CD4-positive, CD25-positive, alpha-beta regulatory T cell (primary cell): Measurements from ENCODE around the gene CAMK2D. TPM values are rescaled to one million over a fixed set of nuclear protein-coding genes. Genes with fewer than 3 reads are reported as not detected.

ENCODE experiments used
- ATAC-seq, 2 donors: fragments of 150-1000 bp; cut with Tn5 transposase; one replicate each; pipeline ENCODE4 v1.10.0; 2021; ENCODE audit warnings: low read depth in 2 of 2, moderate number of reproducible peaks in 2 of 2, moderate library complexity in 1 of 2
- DNase-seq, 3 donors: peaks; one replicate each; pipeline versions ENCODE4 v3.0.0 to v3.0.0-alpha.2; 2012 to 2022; ENCODE audit warnings: mixed read lengths in 1 of 3
- H3K27ac ChIP-seq: one replicate; pipeline ENCODE4 v1.7.0; 2013; ENCODE audit warnings: mild to moderate bottlenecking, low read length; ENCODE audit not compliant: insufficient read depth, poor library complexity, severe bottlenecking
- H3K27me3 ChIP-seq: one replicate; pipeline ENCODE4 v1.7.0; 2013; ENCODE audit warnings: low read length; ENCODE audit not compliant: control insufficient read depth, insufficient read depth
- H3K36me3 ChIP-seq: one replicate; pipeline ENCODE4 v1.7.0; 2013; ENCODE audit warnings: mild to moderate bottlenecking, low read length, moderate library complexity; ENCODE audit not compliant: control insufficient read depth, insufficient read depth
- H3K4me1 ChIP-seq: 2 replicates; pipeline ENCODE4 v1.7.0; 2013; ENCODE audit warnings: mild to moderate bottlenecking, low read length; ENCODE audit not compliant: insufficient read depth, control insufficient read depth, poor library complexity, severe bottlenecking
- H3K4me3 ChIP-seq: one replicate; pipeline ENCODE4 v1.7.0; 2013; ENCODE audit warnings: low read depth, mild to moderate bottlenecking, low read length, moderate library complexity
- H3K9me3 ChIP-seq, 2 experiments: 1 replicate in 1 of 2; 2 replicates in 1 of 2; pipeline ENCODE4 v1.7.0; 2013; ENCODE audit warnings: low read length in 2 of 2, mild to moderate bottlenecking in 1 of 2, moderate library complexity in 1 of 2; ENCODE audit not compliant: control insufficient read depth in 2 of 2
- H3K27ac Mint-ChIP-seq, 3 donors: one replicate each; pipeline ENCODE4 v1.8.0; 2020 to 2022; ENCODE audit warnings: mild to moderate bottlenecking in 3 of 3, mixed read lengths in 3 of 3, moderate library complexity in 2 of 3
- H3K27me3 Mint-ChIP-seq: one replicate; pipeline ENCODE4 v1.8.0; 2022; ENCODE audit warnings: mild to moderate bottlenecking, mixed read lengths
- H3K36me3 Mint-ChIP-seq: one replicate; pipeline ENCODE4 v1.8.0; 2020; ENCODE audit warnings: mixed read lengths
- H3K4me1 Mint-ChIP-seq, 4 donors: one replicate each; pipeline ENCODE4 v1.8.0; 2020 to 2022; ENCODE audit warnings: mixed read lengths in 4 of 4, mild to moderate bottlenecking in 1 of 4
- H3K4me3 Mint-ChIP-seq, 4 donors: one replicate each; pipeline ENCODE4 v1.8.0; 2020 to 2022; ENCODE audit warnings: mild to moderate bottlenecking in 4 of 4, mixed read lengths in 4 of 4, moderate library complexity in 3 of 4
- H3K9me3 Mint-ChIP-seq, 7 donors: one replicate each; pipeline ENCODE4 v1.8.0; 2020 to 2022; ENCODE audit warnings: mixed read lengths in 7 of 7, mild to moderate bottlenecking in 3 of 7, moderate library complexity in 2 of 7
- polyA plus RNA-seq, 4 donors: library from polyadenylated mRNA; unstranded; fragments of 300-500 nt; fragmentation: Illumina TruSeq; gene quantifications; one replicate each; pipeline ENCODE4 v1.2.3, GENCODE V29; 2021
- total RNA-seq: library from RNA; stranded (reverse); gene quantifications from one replicate; pipeline ENCODE4 v1.2.3, GENCODE V29; 2022

CAMK2D gene
- total and polyA plus RNA-seq, 5 donors from 2014 or later: 24.5 to 42.7 (median 26.2) TPM

- Mint-ChIP-seq H3K9me3 (no peaks in the 10 kb centered on the region), H3K27me3 (no peaks in the 10 kb centered on the region), H3K27ac (no peak overlapping the region), H3K4me1 (peaks cover 53 to 84% (median 66%) of the 10 kb centered on the region in 4 donors), H3K36me3 (peaks cover 15% of the 10 kb centered on the region), H3K4me3 (no peak overlapping the region)
- ATAC-seq (no peak), DNase-seq (no peak)
- peaks cover 15% of the 10 kb centered on the region for H3K4me1 ChIP-seq
- H3K4me3 ChIP-seq: no peak overlapping the region
- no peak overlapping the region for H3K27ac ChIP-seq
- no peaks in the 10 kb centered on the region for H3K27me3 ChIP-seq
- H3K36me3 ChIP-seq: peaks cover 5% of the 10 kb centered on the region
- no peaks in the 10 kb centered on the region for H3K9me3 ChIP-seq
Observed at GRCh38 chr4:113730467-113731216, 30.9 kb downstream of the CAMK2D start.

DNA sequence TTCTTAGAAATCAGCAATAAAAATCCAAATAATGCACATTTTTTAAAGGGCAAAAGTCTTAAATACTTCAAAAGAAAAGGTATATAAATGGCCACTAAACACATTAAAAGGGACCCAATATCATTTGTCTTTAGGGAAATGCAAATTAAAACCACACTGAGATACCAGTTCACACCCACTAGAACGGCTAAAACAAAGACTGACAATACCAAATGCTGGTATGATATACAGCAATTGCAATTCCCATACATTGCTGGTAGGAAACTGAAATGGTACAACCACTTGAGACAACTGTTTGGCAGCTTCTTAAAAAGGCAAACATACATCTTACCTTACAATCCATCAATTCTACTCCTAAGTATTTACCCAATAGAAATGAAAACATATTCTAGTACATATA is 33.7 kb downstream of the CAMK2D start:
- peaks cover 36 to 63% (median 52%) of the 10 kb centered on the region in 4 donors for H3K4me1 Mint-ChIP-seq
- H3K27ac Mint-ChIP-seq: peak overlapping the region in 2 of 3 donors; percentile 42 to 53
- DNase-seq: no peak

GRCh38 chr4:113725963-113726362 is 35.6 kb downstream of the CAMK2D start:
- peaks cover 44 to 69% (median 56%) of the 10 kb centered on the region in 4 donors for H3K4me1 Mint-ChIP-seq
- peak overlapping the region in 1 of 4 donors; percentile 15 for H3K4me3 Mint-ChIP-seq

More for the DNA sequence above, 33.7 kb downstream of the CAMK2D start:
- H3K27me3 Mint-ChIP-seq: no peaks in the 10 kb centered on the region
- H3K27ac ChIP-seq: no peak overlapping the region
- peak overlapping the region in 1 of 4 donors; percentile 54 for H3K4me3 Mint-ChIP-seq
- H3K4me1 ChIP-seq: peaks cover 17% of the 10 kb centered on the region
- H3K9me3 ChIP-seq: no peaks in the 10 kb centered on the region
- H3K36me3 Mint-ChIP-seq: peaks cover 5% of the 10 kb centered on the region
- no peaks in the 10 kb centered on the region for H3K9me3 Mint-ChIP-seq
- no peaks in the 10 kb centered on the region for H3K27me3 ChIP-seq
- H3K36me3 ChIP-seq: peaks cover 3% of the 10 kb centered on the region
- H3K4me3 ChIP-seq: no peak overlapping the region
- no peak for ATAC-seq

DNA sequence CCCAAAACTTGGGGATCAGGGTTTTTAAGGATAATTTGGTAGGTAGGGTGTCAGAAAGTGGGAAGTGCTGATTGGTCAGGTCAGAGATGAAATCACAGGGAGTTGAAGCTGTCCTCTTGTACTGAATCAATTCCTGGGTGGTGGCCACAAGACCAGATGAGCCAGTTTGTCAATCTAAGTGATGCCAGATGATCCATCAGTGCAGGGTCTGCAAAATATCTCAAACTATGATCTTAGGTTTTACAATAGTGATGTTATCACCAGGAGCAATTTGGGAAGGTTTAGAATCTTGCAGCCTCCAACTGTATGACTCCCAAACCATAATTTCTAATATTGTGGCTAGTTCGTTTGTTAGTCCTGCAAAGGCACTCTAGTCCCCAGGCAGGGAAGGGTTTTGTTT is 43.3 kb downstream of the CAMK2D start:
- H3K27ac ChIP-seq: no peak overlapping the region
- H3K9me3 ChIP-seq: no peaks in the 10 kb centered on the region
- no peak overlapping the region for H3K4me3 ChIP-seq
- H3K27me3 ChIP-seq: no peaks in the 10 kb centered on the region
- Mint-ChIP-seq H3K27me3 (no peaks in the 10 kb centered on the region), H3K9me3 (no peaks in the 10 kb centered on the region), H3K4me1 (peaks cover 25 to 55% (median 40%) of the 10 kb centered on the region in 4 donors), H3K27ac (peak overlapping the region in 1 of 3 donors; percentile 76), H3K36me3 (peaks cover 30% of the 10 kb centered on the region), H3K4me3 (peak overlapping the region in 1 of 4 donors; percentile 21)
- H3K4me1 ChIP-seq: no peaks in the 10 kb centered on the region
- ATAC-seq (no peak), DNase-seq (no peak)
- peaks cover 4% of the 10 kb centered on the region for H3K36me3 ChIP-seq

More at GRCh38 chr4:113725963-113726362, 35.6 kb downstream of the CAMK2D start:
- Mint-ChIP-seq H3K36me3 (peaks cover 10% of the 10 kb centered on the region), H3K27ac (no peak overlapping the region), H3K9me3 (no peaks in the 10 kb centered on the region), H3K27me3 (no peaks in the 10 kb centered on the region)
- Histone ChIP-seq H3K36me3 (peaks cover 3% of the 10 kb centered on the region), H3K27ac (no peak overlapping the region), H3K9me3 (no peaks in the 10 kb centered on the region), H3K4me1 (peaks cover 17% of the 10 kb centered on the region), H3K4me3 (no peak overlapping the region), H3K27me3 (no peaks in the 10 kb centered on the region)
- ATAC-seq (no peak), DNase-seq (no peak)

DNA sequence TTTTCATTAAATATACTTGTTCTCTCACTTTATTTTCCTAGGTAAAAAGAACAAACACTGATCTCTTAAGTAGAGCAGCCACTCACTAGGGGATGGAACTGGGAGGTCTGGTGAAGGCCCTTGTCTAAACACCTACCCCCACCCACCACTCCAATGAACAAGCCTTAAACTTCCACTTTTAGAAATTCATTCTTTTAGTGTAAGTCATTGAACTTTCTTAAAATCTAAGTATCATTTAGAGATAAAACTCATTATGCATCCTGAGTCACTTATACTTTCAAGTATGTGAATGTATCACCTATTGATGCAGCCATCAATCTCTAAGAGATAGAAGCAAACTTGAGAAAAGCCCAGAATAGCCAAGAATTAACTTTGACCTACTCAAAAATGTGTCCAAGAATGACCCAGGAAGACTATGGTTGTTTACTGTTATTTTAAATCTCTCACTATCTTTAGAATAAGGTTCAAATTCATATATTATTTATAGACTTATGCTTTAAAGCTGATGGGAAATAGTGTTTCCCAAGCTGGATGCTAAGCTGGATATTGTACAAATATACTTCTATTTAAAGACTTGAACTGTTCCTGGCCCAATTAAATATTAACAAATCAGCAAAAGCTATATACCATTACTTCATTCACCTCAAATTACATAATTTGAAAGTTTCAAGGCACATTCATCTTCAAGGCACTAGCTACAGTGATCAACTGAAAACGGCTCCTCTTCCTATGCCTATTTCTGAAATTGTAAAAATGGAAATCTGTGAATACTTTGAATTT is 49.5 kb downstream of the CAMK2D start:
- H3K27ac Mint-ChIP-seq: no peak overlapping the region
- peaks cover 20% of the 10 kb centered on the region for H3K36me3 Mint-ChIP-seq
- H3K9me3 Mint-ChIP-seq: peaks cover 0 to 1% (median 0%) of the 10 kb centered on the region in 7 donors
- no peak overlapping the region for H3K4me3 Mint-ChIP-seq
- no peak for DNase-seq
- Histone ChIP-seq H3K4me1 (no peaks in the 10 kb centered on the region), H3K9me3 (no peaks in the 10 kb centered on the region), H3K27me3 (no peaks in the 10 kb centered on the region), H3K36me3 (peaks cover 2% of the 10 kb centered on the region), H3K4me3 (no peak overlapping the region), H3K27ac (no peak overlapping the region)
- peaks cover 17 to 49% (median 35%) of the 10 kb centered on the region in 4 donors for H3K4me1 Mint-ChIP-seq
- ATAC-seq: no peak
- no peaks in the 10 kb centered on the region for H3K27me3 Mint-ChIP-seq

- peaks cover 16% of the 10 kb centered on the region for H3K36me3 Mint-ChIP-seq
Observed at GRCh38 chr4:113708250-113708649, 53.3 kb downstream of the CAMK2D start.

DNA sequence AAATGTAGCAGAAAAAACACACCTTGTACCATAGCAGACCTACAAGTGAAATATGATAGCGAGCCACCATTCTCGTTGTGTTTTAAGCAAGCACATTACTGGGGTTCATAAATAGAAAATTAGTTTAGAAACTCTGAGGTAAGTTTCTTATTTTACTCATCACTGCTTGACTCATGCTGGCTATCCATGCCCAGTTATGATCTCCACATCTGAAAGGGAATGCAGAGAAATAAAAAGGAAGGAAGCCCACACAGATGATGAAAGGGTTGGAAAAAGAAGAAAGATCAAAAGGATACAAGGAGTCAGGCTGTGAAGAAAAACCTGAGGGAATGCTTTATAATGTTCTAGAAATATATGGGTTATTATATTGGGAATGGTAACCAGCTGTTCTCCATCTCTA is 54.5 kb downstream of the CAMK2D start:
- ATAC-seq (no peak), DNase-seq (no peak)
- H3K27me3 Mint-ChIP-seq: no peaks in the 10 kb centered on the region
- no peaks in the 10 kb centered on the region for H3K9me3 ChIP-seq
- no peak overlapping the region for H3K27ac Mint-ChIP-seq
- no peak overlapping the region for H3K4me3 ChIP-seq
- H3K4me3 Mint-ChIP-seq: no peak overlapping the region
- peaks cover 14 to 53% (median 31%) of the 10 kb centered on the region in 4 donors for H3K4me1 Mint-ChIP-seq
- peaks cover 0 to 1% (median 0%) of the 10 kb centered on the region in 7 donors for H3K9me3 Mint-ChIP-seq
- peaks cover 16% of the 10 kb centered on the region for H3K36me3 Mint-ChIP-seq
- no peaks in the 10 kb centered on the region for H3K27me3 ChIP-seq
- H3K4me1 ChIP-seq: no peaks in the 10 kb centered on the region
- no peaks in the 10 kb centered on the region for H3K36me3 ChIP-seq
- H3K27ac ChIP-seq: no peak overlapping the region

More at GRCh38 chr4:113708250-113708649, 53.3 kb downstream of the CAMK2D start:
- Histone ChIP-seq H3K4me3 (no peak overlapping the region), H3K27ac (no peak overlapping the region), H3K4me1 (no peaks in the 10 kb centered on the region), H3K9me3 (no peaks in the 10 kb centered on the region), H3K36me3 (no peaks in the 10 kb centered on the region), H3K27me3 (no peaks in the 10 kb centered on the region)
- no peak for ATAC-seq
- Mint-ChIP-seq H3K27me3 (no peaks in the 10 kb centered on the region), H3K27ac (peak overlapping the region in 1 of 3 donors; percentile 44), H3K9me3 (peaks cover 0 to 1% (median 0%) of the 10 kb centered on the region in 7 donors), H3K4me1 (peaks cover 14 to 56% (median 32%) of the 10 kb centered on the region in 4 donors), H3K4me3 (no peak overlapping the region)
- no peak for DNase-seq
